SK-N-SH (cell line): Measurements from ENCODE around the gene TUBGCP6. TPM values are rescaled to one million over a fixed set of nuclear protein-coding genes. Genes with fewer than 3 reads are reported as not detected.

ENCODE experiments used
- CTCF ChIA-PET: fragments of 300-600, 350-600 bp; formaldehyde crosslinking; extraction: SDS; loops from one replicate; lab custom pipeline; 2021; lab: Yijun Ruan, JAX
- POLR2A ChIA-PET: fragments of 350-600 bp; sonication (Branson Sonifier 250); formaldehyde crosslinking; extraction: SDS; loops from one replicate; lab custom pipeline; 2020; ENCODE audit warnings: antibody characterized with exemption, inconsistent platforms; lab: Yijun Ruan, JAX
- DNase-seq: peaks from one replicate; pipeline ENCODE4 v3.0.0; 2012
- H2AFZ ChIP-seq: fragments of 200-600 bp; sonication (generic); 2 replicates; pipeline ENCODE4 v1.8.1; 2016; ENCODE audit warnings: antibody characterized with exemption, mild to moderate bottlenecking, low read depth
- H3F3A ChIP-seq: fragments of 200-600 bp; sonication (generic); replicated peaks from 2 replicates; pipeline ENCODE3; 2016; ENCODE audit warnings: antibody characterized with exemption, mild to moderate bottlenecking; ENCODE audit not compliant: insufficient read depth
- H3K27ac ChIP-seq, 2 experiments: fragments of 200-500 bp in 1 of 2; fragments of 200-600 bp in 1 of 2; sonication (Bioruptor generic) in 1 of 2; sonication (generic), shearing (Covaris generic) in 1 of 2; 2 replicates each; pipeline versions ENCODE4 v1.5.1 to v1.6.1; 2014 to 2016; ENCODE audit warnings: low read depth in 2 of 2, inconsistent platforms in 1 of 2, low read length in 1 of 2, mild to moderate bottlenecking in 1 of 2, mixed read lengths in 1 of 2
- H3K27me3 ChIP-seq: fragments of 200-600 bp; sonication (generic), shearing (Covaris generic); 2 replicates; pipeline ENCODE4 v1.6.1; 2016; ENCODE audit warnings: mixed run types; ENCODE audit not compliant: insufficient read depth
- H3K36me3 ChIP-seq, 2 experiments: fragments of 200-500 bp in 1 of 2; fragments of 200-600 bp in 1 of 2; sonication (Bioruptor generic) in 1 of 2; sonication (generic) in 1 of 2; replicated peaks in 1 of 2; 2 replicates each; pipeline versions ENCODE3 to v1.5.1; 2014 to 2016; ENCODE audit warnings: low read length in 1 of 2, mild to moderate bottlenecking in 1 of 2; ENCODE audit not compliant: insufficient read depth in 2 of 2, control insufficient read depth in 1 of 2
- H3K4me1 ChIP-seq, 2 experiments: fragments of 200-500 bp in 1 of 2; fragments of 200-600 bp in 1 of 2; sonication (Bioruptor generic) in 1 of 2; sonication (generic), shearing (Covaris generic) in 1 of 2; 2 replicates each; pipeline versions ENCODE4 v1.5.1 to v1.6.1; 2014 to 2016; ENCODE audit warnings: low read depth in 1 of 2, low read length in 1 of 2, mixed run types in 1 of 2; ENCODE audit not compliant: insufficient read depth in 2 of 2, control insufficient read depth in 1 of 2
- H3K4me2 ChIP-seq: fragments of 200-600 bp; sonication (generic), shearing (Covaris generic); 2 replicates; pipeline ENCODE4 v1.6.1; 2017; ENCODE audit warnings: mixed run types
- H3K4me3 ChIP-seq, 2 experiments: fragments of 200-500 bp in 1 of 2; fragments of 200-600 bp in 1 of 2; sonication (Bioruptor generic) in 1 of 2; sonication (generic), shearing (Covaris generic) in 1 of 2; 2 replicates each; pipeline versions ENCODE4 v1.5.1 to v1.8.1; 2014 to 2016; ENCODE audit warnings: low read depth in 2 of 2, inconsistent platforms in 1 of 2, low read length in 1 of 2, mild to moderate bottlenecking in 1 of 2, mixed read lengths in 1 of 2, moderate library complexity in 1 of 2
- H3K79me2 ChIP-seq: fragments of 200-600 bp; sonication (generic); 2 replicates; pipeline ENCODE4 v1.8.1; 2017; ENCODE audit warnings: mild to moderate bottlenecking; ENCODE audit not compliant: insufficient read depth
- H3K9ac ChIP-seq: fragments of 200-600 bp; sonication (generic); 2 replicates; pipeline ENCODE4 v1.6.1; 2017; ENCODE audit warnings: mixed run types
- H3K9me2 ChIP-seq: fragments of 200-600 bp; sonication (generic); 2 replicates; pipeline ENCODE4 v1.6.1; 2017; ENCODE audit warnings: mixed run types
- H3K9me3 ChIP-seq: fragments of 200-600 bp; sonication (generic); 2 replicates; pipeline ENCODE4 v1.6.1; 2017; ENCODE audit warnings: mixed run types, mild to moderate bottlenecking, moderate library complexity
- H4K20me1 ChIP-seq: fragments of 200-600 bp; sonication (generic); 2 replicates; pipeline ENCODE4 v1.6.1; 2017; ENCODE audit warnings: mild to moderate bottlenecking, mixed run types; ENCODE audit not compliant: insufficient read depth
- EP300 ChIP-seq, 2 experiments: IDR thresholded peaks; 2 replicates each; pipeline versions ENCODE4 v1.4.0 to v1.6.1; 2012; ENCODE audit warnings: borderline replicate concordance in 1 of 2, low read depth in 1 of 2, low read length in 1 of 2
- EZH2phosphoT487 ChIP-seq: fragments of 200-600 bp; sonication (generic); IDR thresholded peaks from 2 replicates; pipeline ENCODE4 v1.6.1; 2017; ENCODE audit warnings: low read depth, mixed run types, mild to moderate bottlenecking, antibody characterized with exemption, moderate library complexity, borderline replicate concordance
- FOXJ3 ChIP-seq: sonication (generic); formaldehyde crosslinking; IDR thresholded peaks from 2 replicates; pipeline ENCODE4 v1.5.1; 2020; ENCODE audit warnings: mild to moderate bottlenecking, missing genetic modification reagents
- FOXM1 ChIP-seq: IDR thresholded peaks from 2 replicates; pipeline ENCODE4 v1.4.0; 2012; ENCODE audit warnings: low read depth, mild to moderate bottlenecking
- GABPA ChIP-seq: IDR thresholded peaks from 2 replicates; pipeline ENCODE4 v1.4.0; 2012; ENCODE audit warnings: low read depth, mild to moderate bottlenecking
- GATA2 ChIP-seq: sonication (generic); formaldehyde crosslinking; IDR thresholded peaks from 2 replicates; pipeline ENCODE4 v1.5.0; 2020; ENCODE audit warnings: mild to moderate bottlenecking, missing genetic modification reagents
- JUND ChIP-seq: IDR thresholded peaks from 2 replicates; pipeline ENCODE4 v1.4.0; 2012
- NFIC ChIP-seq: IDR thresholded peaks from 2 replicates; pipeline ENCODE4 v1.4.0; 2012; ENCODE audit warnings: borderline replicate concordance
- NRF1 ChIP-seq: IDR thresholded peaks from 2 replicates; pipeline ENCODE4 v1.6.1; 2012; ENCODE audit warnings: low read depth, mild to moderate bottlenecking, low read length
- RCOR1 ChIP-seq: fragments of 150-350 bp; IDR thresholded peaks from 2 replicates; pipeline ENCODE4 v1.6.1; 2017; ENCODE audit warnings: antibody characterized with exemption, low read length
- RXRA ChIP-seq: IDR thresholded peaks from 2 replicates; pipeline ENCODE4 v1.4.0; 2012; ENCODE audit warnings: low read depth, mild to moderate bottlenecking, borderline replicate concordance
- SIN3A ChIP-seq: IDR thresholded peaks from 2 replicates; pipeline ENCODE4 v1.6.1; 2012; ENCODE audit warnings: low read depth, mild to moderate bottlenecking, low read length, moderate library complexity, borderline replicate concordance
- TAF1 ChIP-seq: IDR thresholded peaks from 2 replicates; pipeline ENCODE4 v1.6.1; 2012; ENCODE audit warnings: low read depth, mild to moderate bottlenecking, low read length, moderate library complexity, borderline replicate concordance
- YY1 ChIP-seq: IDR thresholded peaks from 2 replicates; pipeline ENCODE4 v1.4.0; 2012; ENCODE audit warnings: low read depth, mild to moderate bottlenecking
- WGBS: methylation state at CpG from one replicate; pipeline ENCODE4 v1.1.6; 2017; ENCODE audit warnings: low lambda C conversion rate; 5-methylcytosine and 5-hydroxymethylcytosine counted together
- polyA plus RNA-seq, 3 experiments: library from polyadenylated mRNA; depleted of rRNA; stranded (reverse); fragments of >200 nt; gene quantifications; 2 replicates each; pipeline ENCODE4 v1.2.3, GENCODE V29; 2012
- TF ChIP-seq, protein P1 (sequence below): fragments of 150-350 bp; IDR thresholded peaks from 2 replicates; pipeline ENCODE4 v1.6.1; 2017; ENCODE audit warnings: antibody characterized with exemption, low read length, low read depth, borderline replicate concordance
- TF ChIP-seq, protein P2 (sequence below): fragments of 200-600 bp; sonication (generic); IDR thresholded peaks from 2 replicates; pipeline ENCODE4 v1.6.1; 2017; ENCODE audit warnings: antibody characterized with exemption, mild to moderate bottlenecking, moderate library complexity
- TF ChIP-seq, protein P3 (sequence below): IDR thresholded peaks from 2 replicates; pipeline ENCODE4 v1.4.0; 2012; ENCODE audit warnings: low read depth, borderline replicate concordance
- TF ChIP-seq, protein P4 (sequence below): fragments of 150-350 bp; IDR thresholded peaks from 2 replicates; pipeline ENCODE4 v1.6.1; 2016; ENCODE audit warnings: mild to moderate bottlenecking, low read depth, low read length
- TF ChIP-seq, protein P5 (sequence below): IDR thresholded peaks from 2 replicates; pipeline ENCODE4 v1.4.0; 2012; ENCODE audit warnings: low read depth
- TF ChIP-seq, protein P6 (sequence below): IDR thresholded peaks from 2 replicates; pipeline ENCODE4; 2012

TUBGCP6 gene
- polyA plus RNA-seq, 1 of the 3 experiments (the other 2 are of a cell fraction) = 40.4 TPM

DNA sequence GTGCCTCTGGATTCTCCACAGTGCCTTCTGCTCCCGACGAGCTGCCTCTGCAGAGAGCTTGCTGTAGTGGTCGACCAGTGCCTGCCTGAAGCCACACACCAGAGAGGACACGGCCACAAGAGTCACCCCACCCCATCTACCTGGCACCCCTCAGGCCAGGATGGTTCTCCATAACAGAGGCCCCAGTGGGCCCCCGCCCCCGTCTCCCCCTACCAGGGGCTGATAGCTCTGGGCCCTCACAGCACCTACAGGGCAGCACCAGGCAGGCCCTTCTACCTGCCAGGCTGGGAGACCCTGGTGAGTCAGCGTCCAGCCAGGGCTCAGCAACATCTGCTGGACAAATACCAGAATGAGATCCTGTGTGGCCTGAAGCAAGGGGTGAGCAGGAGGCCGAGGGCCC is 22.3 kb downstream of the TUBGCP6 start:
- no peaks in the 10 kb centered on the region for H3K9me2 ChIP-seq
- ChIA-PET CTCF (interaction anchor here (1.1 to 1.9 kb wide), 4 partner anchors 14 to 120 kb away, joined by 3 to 6 read pairs (median 5); no protein-coding TSS in a partner anchor), POLR2A (no interaction called here)
- no peak overlapping the region for H3K4me3 ChIP-seq
- no peak overlapping the region for H3K27ac ChIP-seq
- 82% methylated on average over 5 of the region's 8 CpGs for WGBS
- no peak for DNase-seq
- H3K9me3 ChIP-seq = no peaks in the 10 kb centered on the region
- peaks cover 0 to 6% of the 10 kb centered on the region in 2 experiments; a peak in 1 of 4 replicates for H3K4me1 ChIP-seq
- H4K20me1 ChIP-seq = 0 out of 2 replicates have a peak, but pooled peaks cover 4% of the 10 kb centered on the region
- no peak overlapping the region for H3K9ac ChIP-seq
- no peak overlapping the region for H3K4me2 ChIP-seq
- H2AFZ ChIP-seq = no peak overlapping the region
- H3F3A ChIP-seq = no peaks in the 10 kb centered on the region
- TF ChIP-seq GATA2 (no peak), NFIC (no peak), EZH2phosphoT487 (no peak), RXRA (no peak), RCOR1 (no peak), JUND (no peak), TAF1 (no peak), SIN3A (no peak), YY1 (no peak), NRF1 (no peak), GABPA (no peak), FOXJ3 (CRISPR knock-in tag) (no peak), EP300 (IDR thresholded peaks at IDR 0.05; ENCODE audit: borderline replicate concordance in 1 of 2, low read depth in 1 of 2, low read length in 1 of 2) (no peak), FOXM1 (no peak)
- TF ChIP-seq, protein P1, sequence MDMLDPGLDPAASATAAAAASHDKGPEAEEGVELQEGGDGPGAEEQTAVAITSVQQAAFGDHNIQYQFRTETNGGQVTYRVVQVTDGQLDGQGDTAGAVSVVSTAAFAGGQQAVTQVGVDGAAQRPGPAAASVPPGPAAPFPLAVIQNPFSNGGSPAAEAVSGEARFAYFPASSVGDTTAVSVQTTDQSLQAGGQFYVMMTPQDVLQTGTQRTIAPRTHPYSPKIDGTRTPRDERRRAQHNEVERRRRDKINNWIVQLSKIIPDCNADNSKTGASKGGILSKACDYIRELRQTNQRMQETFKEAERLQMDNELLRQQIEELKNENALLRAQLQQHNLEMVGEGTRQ = no peak
- TF ChIP-seq, protein P2, sequence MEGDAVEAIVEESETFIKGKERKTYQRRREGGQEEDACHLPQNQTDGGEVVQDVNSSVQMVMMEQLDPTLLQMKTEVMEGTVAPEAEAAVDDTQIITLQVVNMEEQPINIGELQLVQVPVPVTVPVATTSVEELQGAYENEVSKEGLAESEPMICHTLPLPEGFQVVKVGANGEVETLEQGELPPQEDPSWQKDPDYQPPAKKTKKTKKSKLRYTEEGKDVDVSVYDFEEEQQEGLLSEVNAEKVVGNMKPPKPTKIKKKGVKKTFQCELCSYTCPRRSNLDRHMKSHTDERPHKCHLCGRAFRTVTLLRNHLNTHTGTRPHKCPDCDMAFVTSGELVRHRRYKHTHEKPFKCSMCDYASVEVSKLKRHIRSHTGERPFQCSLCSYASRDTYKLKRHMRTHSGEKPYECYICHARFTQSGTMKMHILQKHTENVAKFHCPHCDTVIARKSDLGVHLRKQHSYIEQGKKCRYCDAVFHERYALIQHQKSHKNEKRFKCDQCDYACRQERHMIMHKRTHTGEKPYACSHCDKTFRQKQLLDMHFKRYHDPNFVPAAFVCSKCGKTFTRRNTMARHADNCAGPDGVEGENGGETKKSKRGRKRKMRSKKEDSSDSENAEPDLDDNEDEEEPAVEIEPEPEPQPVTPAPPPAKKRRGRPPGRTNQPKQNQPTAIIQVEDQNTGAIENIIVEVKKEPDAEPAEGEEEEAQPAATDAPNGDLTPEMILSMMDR = no peak
- TF ChIP-seq, protein P3, sequence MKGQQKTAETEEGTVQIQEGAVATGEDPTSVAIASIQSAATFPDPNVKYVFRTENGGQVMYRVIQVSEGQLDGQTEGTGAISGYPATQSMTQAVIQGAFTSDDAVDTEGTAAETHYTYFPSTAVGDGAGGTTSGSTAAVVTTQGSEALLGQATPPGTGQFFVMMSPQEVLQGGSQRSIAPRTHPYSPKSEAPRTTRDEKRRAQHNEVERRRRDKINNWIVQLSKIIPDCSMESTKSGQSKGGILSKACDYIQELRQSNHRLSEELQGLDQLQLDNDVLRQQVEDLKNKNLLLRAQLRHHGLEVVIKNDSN = no peak
- TF ChIP-seq, protein P4, sequence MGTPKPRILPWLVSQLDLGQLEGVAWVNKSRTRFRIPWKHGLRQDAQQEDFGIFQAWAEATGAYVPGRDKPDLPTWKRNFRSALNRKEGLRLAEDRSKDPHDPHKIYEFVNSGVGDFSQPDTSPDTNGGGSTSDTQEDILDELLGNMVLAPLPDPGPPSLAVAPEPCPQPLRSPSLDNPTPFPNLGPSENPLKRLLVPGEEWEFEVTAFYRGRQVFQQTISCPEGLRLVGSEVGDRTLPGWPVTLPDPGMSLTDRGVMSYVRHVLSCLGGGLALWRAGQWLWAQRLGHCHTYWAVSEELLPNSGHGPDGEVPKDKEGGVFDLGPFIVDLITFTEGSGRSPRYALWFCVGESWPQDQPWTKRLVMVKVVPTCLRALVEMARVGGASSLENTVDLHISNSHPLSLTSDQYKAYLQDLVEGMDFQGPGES = no peak
- TF ChIP-seq, protein P5, sequence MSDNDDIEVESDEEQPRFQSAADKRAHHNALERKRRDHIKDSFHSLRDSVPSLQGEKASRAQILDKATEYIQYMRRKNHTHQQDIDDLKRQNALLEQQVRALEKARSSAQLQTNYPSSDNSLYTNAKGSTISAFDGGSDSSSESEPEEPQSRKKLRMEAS = no peak
- TF ChIP-seq, protein P6, sequence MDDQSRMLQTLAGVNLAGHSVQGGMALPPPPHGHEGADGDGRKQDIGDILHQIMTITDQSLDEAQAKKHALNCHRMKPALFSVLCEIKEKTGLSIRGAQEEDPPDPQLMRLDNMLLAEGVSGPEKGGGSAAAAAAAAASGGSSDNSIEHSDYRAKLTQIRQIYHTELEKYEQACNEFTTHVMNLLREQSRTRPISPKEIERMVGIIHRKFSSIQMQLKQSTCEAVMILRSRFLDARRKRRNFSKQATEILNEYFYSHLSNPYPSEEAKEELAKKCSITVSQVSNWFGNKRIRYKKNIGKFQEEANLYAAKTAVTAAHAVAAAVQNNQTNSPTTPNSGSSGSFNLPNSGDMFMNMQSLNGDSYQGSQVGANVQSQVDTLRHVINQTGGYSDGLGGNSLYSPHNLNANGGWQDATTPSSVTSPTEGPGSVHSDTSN = no peak
- H3K36me3 ChIP-seq = peaks cover 3 to 67% of the 10 kb centered on the region in 2 experiments
- no peaks in the 10 kb centered on the region for H3K27me3 ChIP-seq
- H3K79me2 ChIP-seq = no peaks in the 10 kb centered on the region
